ENCODE measurements around the gene IPO5.

Gene IPO5

GRCh38 chr13:98066636-98067035, 113.2 kb downstream of the IPO5 start:
- DNase-seq, result no peak

GRCh38 chr13:98068521-98068920, 115.0 kb downstream of the IPO5 start:
- DNase-seq, result no peak

- DNase-seq, result no peak
These were observed 116.5 kb downstream of the IPO5 start for GRCh38 chr13:98069985-98070384.

GRCh38 chr13:98071316-98071715, 117.8 kb downstream of the IPO5 start:
- DNase-seq, result no peak

GRCh38 chr13:98072476-98072875, 119.0 kb downstream of the IPO5 start:
- DNase-seq, result no peak
